GDM1 (cell line): ENCODE results near the gene UBL4A.

ENCODE experiments used
- DNase-seq: peaks from one replicate; lab custom pipeline; 2025; lab: John Stamatoyannopoulos, UW

The UBL4A gene

DNA sequence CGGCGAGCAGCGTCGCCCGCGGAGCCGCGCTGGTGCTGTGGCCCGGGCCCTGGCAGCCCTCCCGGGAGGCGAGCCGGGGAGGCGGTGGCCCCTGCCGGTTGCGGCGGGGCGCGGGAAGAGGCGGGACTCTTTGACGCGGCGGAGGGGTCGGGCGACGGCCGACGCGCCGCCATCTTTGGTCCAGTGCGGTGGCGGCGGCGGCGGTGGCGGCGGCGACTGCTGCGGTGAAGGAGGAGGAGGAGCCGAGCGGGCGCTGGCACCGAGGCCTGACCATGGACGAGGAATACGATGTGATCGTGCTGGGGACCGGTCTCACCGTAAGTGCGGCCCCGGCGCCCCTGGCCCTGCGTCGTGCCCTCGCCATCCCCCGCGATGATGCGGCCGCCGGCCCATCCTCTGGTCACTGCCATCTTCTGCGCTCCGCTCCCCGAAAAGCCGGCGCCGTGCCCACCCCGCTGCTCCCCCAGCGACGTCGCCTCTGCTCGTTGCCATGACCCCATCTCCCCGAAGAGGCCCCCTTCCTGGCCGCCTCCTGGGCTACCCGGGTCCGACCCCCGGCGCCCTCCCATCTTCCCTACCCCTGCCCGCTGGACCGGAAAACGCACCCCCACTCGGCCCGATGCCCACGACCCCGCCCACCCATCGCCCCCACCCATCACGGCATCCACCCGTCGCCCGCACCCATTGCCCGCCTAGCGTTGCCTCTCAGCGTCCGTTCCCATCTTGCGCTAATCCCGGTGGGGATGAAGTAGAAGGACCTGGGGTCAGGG, 49.2 kb downstream of the UBL4A start, which contains the start of gene GDI1:
Gene GDI1 (plus strand): TSS at position 172 of the 770 bp plus-strand sequence. CDS start 101 bp downstream, at position 273.
- DNase-seq = no peak

DNA sequence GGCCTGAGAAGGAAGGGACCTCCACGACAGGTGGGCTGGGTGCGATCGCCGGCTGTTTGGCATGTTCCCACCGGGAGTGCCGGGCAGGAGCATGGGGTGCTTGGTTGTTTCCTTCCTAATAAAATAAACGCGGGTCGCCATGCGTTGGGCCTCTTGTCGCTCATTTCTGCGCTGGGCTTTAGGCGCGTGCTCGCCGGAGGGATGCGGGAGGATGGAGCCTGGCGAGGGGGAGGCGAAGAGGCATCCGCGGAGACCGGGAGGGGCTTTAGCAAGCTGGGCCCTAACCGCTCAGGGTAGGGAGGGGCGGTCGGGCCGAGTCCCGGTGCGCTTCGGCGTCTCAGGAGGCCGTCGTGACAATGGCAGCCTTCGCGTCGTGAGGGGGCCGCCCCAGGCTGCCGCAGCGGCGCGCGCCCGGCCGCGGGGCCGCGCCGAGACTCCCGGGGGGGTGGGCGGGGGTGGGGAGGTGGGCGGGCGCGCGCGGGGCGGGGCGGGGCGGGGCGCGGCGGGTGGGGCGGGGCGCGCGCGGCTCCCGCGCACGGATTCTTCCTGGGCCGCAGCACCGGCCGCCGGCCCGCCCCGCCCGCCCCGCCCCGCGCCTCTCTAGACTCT, 49.9 kb downstream of the UBL4A start:
- no peak for DNase-seq

DNA sequence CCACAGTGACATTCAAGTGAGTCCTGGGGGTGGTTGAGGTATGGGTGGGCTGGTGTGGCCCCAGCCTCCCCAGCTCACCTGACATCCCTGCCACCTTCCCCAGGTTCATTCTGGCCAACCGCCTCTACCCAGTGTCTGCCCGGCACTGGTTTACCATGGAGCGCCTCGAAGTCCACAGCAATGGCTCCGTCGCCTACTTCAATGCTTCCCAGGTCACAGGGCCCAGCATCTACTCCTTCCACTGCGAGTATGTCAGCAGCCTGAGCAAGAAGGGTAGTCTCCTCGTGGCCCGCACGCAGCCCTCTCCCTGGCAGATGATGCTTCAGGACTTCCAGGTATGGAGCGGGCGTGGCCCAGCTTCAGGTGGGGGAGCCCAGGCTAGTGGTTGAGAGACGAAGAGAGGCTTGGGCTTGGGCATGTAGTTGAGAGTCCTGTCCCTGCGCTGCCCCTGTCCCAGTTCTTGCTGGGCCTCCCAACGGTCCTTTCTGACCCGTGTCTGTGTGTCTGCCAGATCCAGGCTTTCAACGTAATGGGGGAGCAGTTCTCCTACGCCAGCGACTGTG, 51.2 kb downstream of the UBL4A start:
- DNase-seq = no peak

DNA sequence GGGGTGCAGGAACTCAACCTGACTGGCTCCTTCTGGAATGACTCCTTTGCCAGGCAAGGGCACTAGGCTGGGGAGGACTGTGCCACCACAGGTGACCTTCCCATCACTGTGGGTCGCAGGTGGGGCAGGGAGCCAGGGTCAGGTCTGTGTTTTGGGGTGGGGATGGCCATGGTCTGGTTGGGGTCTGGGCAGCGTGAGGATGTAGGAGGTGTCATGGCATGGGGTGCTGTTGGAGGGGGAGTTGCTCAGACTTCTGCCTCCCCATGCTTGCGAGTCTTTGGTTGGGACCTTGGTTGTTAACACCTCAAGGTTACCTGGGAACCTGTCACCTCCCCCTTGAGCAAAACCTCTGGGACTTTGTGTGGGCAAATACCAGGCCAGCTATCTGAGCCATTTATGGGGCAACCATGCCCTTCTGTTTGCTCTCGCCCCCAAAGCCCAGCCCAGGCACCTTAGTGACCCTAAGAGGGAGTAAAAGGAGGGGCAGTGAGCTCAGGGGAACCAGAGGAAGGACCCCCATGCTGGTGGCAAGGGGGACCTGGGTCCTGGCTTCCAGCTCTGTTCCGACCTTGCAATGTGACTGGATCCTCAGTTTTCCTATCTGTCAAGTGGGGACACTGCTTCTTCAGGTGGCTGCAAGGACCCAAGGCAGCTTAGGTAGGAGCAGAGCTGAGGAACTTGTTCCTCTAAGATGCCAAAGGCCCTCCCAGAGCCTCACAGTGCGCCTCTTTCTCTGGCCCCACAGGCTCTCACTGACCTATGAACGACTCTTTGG, 51.8 kb downstream of the UBL4A start:
- DNase-seq = no peak
